Stimulated activated naive CD8-positive, alpha-beta T cell treated with anti-CD3 and anti-CD28 coated beads, Interleukin-15, Interleukin-2, amounts not matched to agents 100 ng/mL and 50 ng/mL, for 24 hours (primary cell): ENCODE measurements around the gene NCK2.
A peak's percentile ranks its signal among the peaks of the same experiment; 100 is the strongest.
"Not testable (repeated sequence)": the region's sequence is repeated elsewhere in the genome, so short reads cannot be mapped to it uniquely, and the experiment has no call there.

Source experiments
- H3K27ac Mint-ChIP-seq: one replicate; pipeline ENCODE4 v1.8.0; 2021; ENCODE audit warnings: mild to moderate bottlenecking, mixed read lengths
- H3K27me3 Mint-ChIP-seq: one replicate; pipeline ENCODE4 v1.8.0; 2021; ENCODE audit warnings: mixed read lengths
- H3K36me3 Mint-ChIP-seq: one replicate; pipeline ENCODE4 v1.8.0; 2021; ENCODE audit warnings: low read depth, mixed read lengths
- H3K4me1 Mint-ChIP-seq: one replicate; pipeline ENCODE4 v1.8.0; 2021; ENCODE audit warnings: low read depth, mixed read lengths
- H3K4me3 Mint-ChIP-seq: one replicate; pipeline ENCODE4 v1.8.0; 2021; ENCODE audit warnings: mild to moderate bottlenecking, mixed read lengths
- H3K9me3 Mint-ChIP-seq: one replicate; pipeline ENCODE4 v1.8.0; 2021; ENCODE audit warnings: mixed read lengths

NCK2 gene

DNA sequence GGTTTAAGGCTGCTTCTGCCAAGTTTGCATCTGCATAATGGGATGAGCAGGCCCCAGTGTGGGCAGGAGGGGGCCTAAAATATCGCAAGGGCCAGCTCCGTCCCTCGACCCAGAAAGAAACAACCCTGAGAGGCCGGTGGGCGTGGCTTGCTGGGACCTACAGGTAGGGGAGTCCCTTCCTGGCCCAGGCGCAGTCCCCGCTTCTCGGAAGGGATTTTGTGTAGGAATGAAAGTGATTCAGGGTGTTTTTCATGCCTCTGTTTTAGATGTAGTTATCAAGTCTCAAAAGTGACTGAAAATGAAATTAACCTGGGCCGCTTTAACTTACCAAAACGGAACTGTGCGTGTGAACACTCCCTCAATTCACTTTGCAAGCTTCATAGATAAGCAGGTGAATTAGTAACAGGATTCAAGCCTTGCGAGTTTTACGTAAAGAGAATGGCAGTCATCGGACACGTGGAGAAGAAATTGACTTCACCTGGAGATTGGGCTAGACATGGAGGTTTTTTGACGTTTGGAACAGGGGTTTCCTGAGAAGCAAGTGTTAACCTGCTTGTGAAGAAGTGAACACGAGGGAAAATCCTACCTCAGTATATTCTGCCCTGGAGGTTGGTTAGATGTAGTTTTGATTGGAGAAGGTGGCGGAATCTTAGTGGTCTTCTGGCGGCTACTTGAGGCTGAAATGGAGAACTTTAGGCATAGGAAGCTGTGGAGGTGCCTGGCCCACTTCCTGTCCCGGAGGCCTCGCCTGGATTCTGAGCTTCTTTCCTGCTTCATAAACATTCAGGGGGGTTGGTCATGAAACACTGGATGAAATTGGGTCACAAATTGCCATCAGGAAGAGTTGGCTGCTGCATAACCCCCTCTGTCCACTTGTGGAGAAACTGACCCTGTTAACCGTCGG lies 1.7 kb downstream of the NCK2 start:
- Mint-ChIP-seq H3K36me3 (peaks cover 54% of the 10 kb centered on the region), H3K27me3 (no peaks in the 10 kb centered on the region), H3K27ac (peak overlapping the region; percentile 98), H3K9me3 (peaks cover 5% of the 10 kb centered on the region), H3K4me1 (peaks cover 84% of the 10 kb centered on the region), H3K4me3 (peak overlapping the region; percentile 97)

DNA sequence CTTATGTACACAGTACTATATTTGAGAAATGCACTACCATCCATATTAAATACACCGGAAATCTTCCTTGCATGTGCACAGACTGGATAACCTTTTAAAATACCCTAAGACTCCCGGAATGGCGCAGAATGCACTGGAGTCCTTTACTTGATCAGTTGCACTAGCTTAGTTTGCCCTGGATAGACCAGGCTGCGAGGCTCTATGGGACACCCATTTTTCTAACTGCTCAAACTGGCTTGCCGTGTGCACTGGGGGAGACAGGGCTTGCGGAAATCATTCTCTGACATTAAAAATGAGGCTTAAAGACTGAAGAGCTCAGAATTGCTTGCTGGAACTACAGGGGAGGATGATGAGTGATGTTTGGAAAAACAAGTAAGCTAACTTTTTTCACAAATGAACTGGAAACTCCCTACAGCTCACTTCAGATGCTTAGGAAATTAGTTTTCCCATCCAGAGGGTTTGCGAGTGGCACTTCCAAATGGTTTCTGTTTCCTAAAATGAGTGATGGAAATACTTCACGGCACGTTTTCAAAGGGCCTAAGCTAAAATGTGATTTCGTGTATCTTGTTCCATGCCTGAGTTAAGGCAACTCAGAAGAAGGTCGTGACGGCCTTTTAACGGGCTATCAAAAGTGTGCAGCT lies 2.7 kb downstream of the NCK2 start:
- no peaks in the 10 kb centered on the region for H3K27me3 Mint-ChIP-seq
- H3K27ac Mint-ChIP-seq = peak overlapping the region; percentile 98
- H3K4me3 Mint-ChIP-seq = peak overlapping the region; percentile 97
- peaks cover 84% of the 10 kb centered on the region for H3K4me1 Mint-ChIP-seq
- H3K9me3 Mint-ChIP-seq = peaks cover under 1% of the 10 kb centered on the region
- H3K36me3 Mint-ChIP-seq = peaks cover 59% of the 10 kb centered on the region

DNA sequence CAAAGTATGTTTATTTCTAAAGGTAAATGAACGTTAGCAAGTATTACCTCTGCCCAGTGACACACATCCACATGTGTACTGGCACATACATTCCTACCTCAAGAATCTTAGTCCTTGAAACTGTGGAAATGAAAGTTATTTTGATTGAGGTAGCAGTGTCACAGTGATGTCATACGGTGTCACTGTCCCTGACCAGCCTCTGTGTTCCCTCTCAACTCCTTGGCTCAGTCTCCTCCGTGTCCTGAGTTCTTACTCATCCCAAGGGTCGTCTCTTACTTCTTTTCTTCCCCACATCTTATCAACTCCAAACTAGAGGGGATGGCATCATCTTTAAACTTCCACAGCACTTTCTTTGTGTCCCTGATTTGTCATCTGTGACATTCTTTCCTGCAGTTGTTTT lies 3.3 kb downstream of the NCK2 start:
- peak overlapping the region; percentile 98 for H3K27ac Mint-ChIP-seq
- no peaks in the 10 kb centered on the region for H3K27me3 Mint-ChIP-seq
- peak overlapping the region; percentile 97 for H3K4me3 Mint-ChIP-seq
- H3K9me3 Mint-ChIP-seq = no peaks in the 10 kb centered on the region
- peaks cover 65% of the 10 kb centered on the region for H3K36me3 Mint-ChIP-seq
- peaks cover 84% of the 10 kb centered on the region for H3K4me1 Mint-ChIP-seq

DNA sequence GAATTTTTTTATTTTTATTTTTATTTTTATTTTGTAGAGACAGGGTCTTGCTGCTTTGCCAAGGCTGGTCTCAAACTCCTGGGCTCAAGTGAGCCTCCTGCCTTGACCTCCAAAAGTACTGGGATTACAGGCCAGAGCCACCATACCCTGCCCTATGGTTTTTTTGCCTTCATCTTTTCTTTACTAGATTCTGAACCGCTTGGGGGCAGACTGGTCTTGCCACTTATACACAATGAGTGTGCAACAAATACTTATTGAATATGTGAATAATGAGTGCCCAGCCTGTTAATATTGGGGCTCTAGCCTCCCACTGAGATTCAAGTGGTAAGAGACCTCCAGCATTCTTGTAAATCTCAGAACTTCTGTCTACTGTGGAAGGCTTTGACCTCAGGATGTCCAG lies 3.9 kb downstream of the NCK2 start:
- no peaks in the 10 kb centered on the region for H3K27me3 Mint-ChIP-seq
- H3K4me1 Mint-ChIP-seq = peaks cover 84% of the 10 kb centered on the region
- H3K27ac Mint-ChIP-seq = peak overlapping the region; percentile 98
- H3K36me3 Mint-ChIP-seq = peaks cover 68% of the 10 kb centered on the region
- peak overlapping the region; percentile 76 for H3K4me3 Mint-ChIP-seq
- H3K9me3 Mint-ChIP-seq = no peaks in the 10 kb centered on the region

DNA sequence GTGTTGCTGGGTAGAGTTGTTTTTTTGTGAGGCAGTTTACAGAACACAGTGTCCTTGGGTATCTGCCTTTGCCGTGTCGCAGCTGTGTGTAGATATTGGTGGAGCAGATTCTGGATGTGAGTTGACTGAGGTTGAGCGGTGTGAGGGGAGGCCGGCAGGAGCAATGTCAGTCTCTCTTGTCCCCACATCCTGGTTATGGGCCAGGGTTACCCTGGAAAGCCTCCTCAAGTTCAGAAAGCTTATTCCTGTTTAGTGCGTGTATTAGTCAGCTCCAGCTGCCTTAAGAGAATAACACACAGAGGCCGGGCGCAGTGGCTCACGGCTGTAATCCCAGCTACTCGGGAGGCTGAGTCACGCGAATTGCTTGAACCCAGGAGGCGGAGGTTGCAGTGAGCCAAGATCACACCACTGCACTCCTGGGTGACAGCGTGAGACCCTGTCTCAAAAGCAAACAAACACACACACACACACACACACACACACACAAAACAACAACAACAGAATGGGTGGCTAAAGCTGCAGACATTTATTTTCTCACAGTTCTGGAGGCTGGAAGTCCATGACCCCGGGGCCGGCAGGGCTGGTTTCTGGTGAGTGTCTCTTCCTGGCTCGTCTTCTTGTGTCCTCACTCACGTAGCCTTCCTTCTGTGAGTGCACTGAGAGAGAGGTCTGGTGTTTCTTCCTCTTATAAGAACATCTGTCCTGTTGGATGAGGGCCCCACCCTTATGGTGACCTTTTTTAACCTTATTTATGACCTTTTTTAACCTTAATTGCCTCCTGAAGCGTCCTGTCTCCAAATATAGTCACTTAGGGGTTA lies 5.1 kb downstream of the NCK2 start:
- H3K4me1 Mint-ChIP-seq = peaks cover 89% of the 10 kb centered on the region
- H3K9me3 Mint-ChIP-seq = no peaks in the 10 kb centered on the region
- H3K27me3 Mint-ChIP-seq = no peaks in the 10 kb centered on the region
- peak overlapping the region; percentile 76 for H3K4me3 Mint-ChIP-seq
- H3K36me3 Mint-ChIP-seq = peaks cover 78% of the 10 kb centered on the region
- H3K27ac Mint-ChIP-seq = peak overlapping the region; percentile 88

DNA sequence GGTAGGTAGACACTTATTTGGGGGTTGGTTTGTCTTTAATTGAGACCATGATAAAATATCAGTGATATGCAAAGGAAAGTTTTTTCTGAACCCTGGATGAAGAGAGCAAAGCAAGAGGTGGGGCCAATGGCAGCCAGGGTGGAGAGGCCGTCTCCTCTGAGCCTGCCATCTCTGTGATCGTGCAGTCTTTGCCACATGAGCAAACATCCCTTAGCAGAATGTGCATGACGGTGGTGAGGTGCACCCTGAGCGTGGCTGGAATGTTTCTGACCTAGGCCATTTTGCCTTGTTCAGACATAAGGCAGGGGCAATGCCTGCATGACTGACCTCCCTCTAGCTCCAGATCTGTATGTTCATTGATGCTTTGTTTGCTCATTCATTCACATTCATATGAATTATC lies 6.0 kb downstream of the NCK2 start:
- H3K27ac Mint-ChIP-seq = peak overlapping the region; percentile 88
- no peaks in the 10 kb centered on the region for H3K9me3 Mint-ChIP-seq
- H3K4me3 Mint-ChIP-seq = peak overlapping the region; percentile 76
- peaks cover 85% of the 10 kb centered on the region for H3K36me3 Mint-ChIP-seq
- no peaks in the 10 kb centered on the region for H3K27me3 Mint-ChIP-seq
- H3K4me1 Mint-ChIP-seq = peaks cover 98% of the 10 kb centered on the region

DNA sequence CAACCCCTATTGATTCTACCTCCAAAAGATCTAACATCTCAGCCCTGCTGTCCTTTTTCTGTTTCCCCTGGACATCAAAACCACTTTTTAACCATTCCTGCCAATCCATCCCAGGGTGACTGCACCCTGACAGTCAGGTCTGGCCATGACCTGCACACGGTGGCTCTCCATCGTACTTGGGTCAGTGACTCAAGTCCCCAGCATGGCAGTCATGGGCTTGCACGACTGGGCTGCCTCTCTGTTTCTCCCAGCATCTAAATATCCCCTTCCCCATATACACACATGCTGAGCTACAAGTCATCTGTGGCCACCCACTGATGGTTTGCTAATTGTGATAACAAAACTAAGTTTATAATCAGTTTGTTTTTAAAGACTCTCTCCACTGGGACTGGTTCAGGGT lies 6.6 kb downstream of the NCK2 start:
- Mint-ChIP-seq H3K4me1 (peaks cover 100% of the 10 kb centered on the region), H3K4me3 (peak overlapping the region; percentile 76), H3K27ac (peak overlapping the region; percentile 88), H3K36me3 (peaks cover 86% of the 10 kb centered on the region), H3K9me3 (no peaks in the 10 kb centered on the region), H3K27me3 (no peaks in the 10 kb centered on the region)

DNA sequence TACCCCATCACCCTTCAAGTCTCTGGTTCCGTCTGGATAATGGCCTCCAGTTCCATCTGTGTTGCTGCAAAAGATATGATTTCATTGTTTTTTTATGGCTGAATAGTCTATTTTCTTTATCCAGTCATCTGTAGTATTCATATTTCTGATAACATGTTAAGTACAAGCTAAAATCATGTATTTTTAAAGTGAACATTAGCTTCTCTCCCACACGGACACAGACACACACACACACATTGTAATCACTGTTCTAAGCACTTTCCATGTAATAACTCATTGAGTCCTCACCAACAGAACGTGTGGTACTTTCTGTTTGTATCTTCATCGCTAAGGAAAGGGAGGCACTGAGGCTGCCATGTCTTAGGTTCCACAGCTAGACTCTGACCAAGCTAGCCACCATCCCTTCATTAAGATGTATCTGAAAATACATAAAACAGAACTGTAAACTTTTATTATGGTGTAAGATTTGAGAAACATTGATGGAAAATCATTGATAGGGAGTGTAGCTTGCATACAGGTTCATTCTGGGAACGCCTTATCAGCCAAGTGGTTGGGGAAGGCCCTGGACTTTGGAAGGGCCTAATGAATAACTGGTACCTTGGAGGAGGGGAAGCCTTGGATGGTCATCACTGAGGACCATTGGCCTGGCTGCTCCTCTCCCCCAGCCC lies 8.1 kb downstream of the NCK2 start:
- Mint-ChIP-seq H3K4me3 (peak overlapping the region; percentile 71), H3K4me1 (peaks cover 100% of the 10 kb centered on the region), H3K27me3 (no peaks in the 10 kb centered on the region), H3K36me3 (peaks cover 78% of the 10 kb centered on the region), H3K27ac (peak overlapping the region; percentile 96), H3K9me3 (no peaks in the 10 kb centered on the region)

DNA sequence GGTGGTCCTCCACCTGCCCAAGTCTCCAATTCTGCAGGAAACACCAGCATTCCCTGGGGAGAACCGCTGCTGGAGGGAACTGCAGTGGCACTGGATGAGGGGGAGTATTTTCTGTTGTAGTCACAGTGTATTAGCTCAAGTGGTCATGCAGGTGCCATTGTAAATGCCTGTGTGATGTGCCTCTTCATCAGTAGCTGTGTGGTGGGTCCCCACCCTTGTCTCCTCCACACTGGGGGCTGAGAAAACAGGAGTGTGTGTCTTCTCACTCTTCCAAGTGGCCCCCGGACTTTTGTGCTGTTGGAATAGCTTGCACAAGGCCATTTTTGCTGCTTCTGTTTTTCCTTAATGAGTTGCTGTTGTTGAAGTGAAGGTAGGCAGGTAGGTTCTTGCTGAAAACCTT lies 8.7 kb downstream of the NCK2 start:
- Mint-ChIP-seq H3K36me3 (peaks cover 73% of the 10 kb centered on the region), H3K27ac (peak overlapping the region; percentile 96), H3K9me3 (no peaks in the 10 kb centered on the region), H3K4me1 (peaks cover 100% of the 10 kb centered on the region), H3K27me3 (no peaks in the 10 kb centered on the region), H3K4me3 (peak overlapping the region; percentile 71)

DNA sequence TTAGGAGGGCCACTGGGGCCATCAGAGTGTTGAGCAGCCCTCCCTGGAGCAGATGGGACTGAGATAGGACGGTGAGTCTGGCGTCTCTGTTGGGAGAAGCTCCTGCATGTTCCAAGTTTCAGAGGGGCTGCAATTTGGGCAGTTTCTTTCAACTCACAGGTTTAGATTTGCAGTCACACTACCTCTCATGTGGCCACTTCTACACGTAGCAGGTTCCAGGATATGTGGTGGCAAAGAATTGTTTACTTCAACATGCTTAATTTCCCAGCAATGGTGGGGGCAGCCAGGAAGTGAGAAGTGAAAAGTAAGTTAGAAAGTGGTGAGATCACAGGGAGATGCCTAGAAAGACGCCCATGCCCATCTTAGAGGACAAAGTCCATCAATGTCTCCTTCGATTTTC lies 9.3 kb downstream of the NCK2 start:
- peak overlapping the region; percentile 96 for H3K27ac Mint-ChIP-seq
- H3K36me3 Mint-ChIP-seq = peaks cover 73% of the 10 kb centered on the region
- peaks cover 100% of the 10 kb centered on the region for H3K4me1 Mint-ChIP-seq
- no peaks in the 10 kb centered on the region for H3K9me3 Mint-ChIP-seq
- H3K4me3 Mint-ChIP-seq = peak overlapping the region; percentile 71
- H3K27me3 Mint-ChIP-seq = no peaks in the 10 kb centered on the region

DNA sequence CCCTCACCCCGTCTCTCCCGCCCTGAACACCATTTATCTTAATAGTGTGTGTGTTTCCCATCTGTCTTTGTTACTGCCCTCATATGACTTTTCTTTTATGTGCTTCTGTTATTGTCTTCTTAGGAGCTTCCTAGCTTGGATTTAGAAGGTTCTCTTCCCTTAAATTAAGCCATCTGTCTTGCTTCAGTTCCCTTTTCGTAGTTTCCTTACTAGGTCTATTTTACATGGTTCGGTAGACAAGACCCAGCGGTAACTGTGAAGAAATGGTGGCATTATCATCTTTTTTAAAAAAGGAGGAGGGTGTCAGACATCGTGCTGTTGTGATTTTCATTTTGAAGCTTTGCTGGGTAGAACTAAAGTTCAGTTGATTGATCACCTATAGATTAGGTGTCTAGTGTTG lies 10.3 kb downstream of the NCK2 start:
- Mint-ChIP-seq H3K36me3 (peaks cover 73% of the 10 kb centered on the region), H3K27ac (peak overlapping the region; percentile 96), H3K4me3 (peak overlapping the region; percentile 71)

DNA sequence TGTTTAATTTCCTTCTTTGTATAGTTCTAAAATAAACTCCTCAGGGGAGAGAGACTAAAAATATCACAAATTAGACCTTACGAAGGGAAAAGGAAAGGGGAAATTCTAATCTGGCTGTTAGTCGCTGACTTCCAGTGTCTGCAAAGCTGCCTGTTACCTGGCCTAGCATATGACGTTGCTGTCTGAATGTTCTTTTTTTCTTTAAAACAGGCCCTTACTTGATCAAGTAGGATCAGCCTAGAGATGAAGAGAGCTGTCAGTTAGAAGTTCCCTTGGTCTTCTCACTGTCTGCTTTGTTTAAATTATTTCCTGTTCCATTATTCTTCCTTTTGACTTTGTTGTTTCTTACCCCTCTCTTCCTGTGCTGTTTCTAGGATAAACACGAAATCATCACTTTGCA lies 11.2 kb downstream of the NCK2 start:
- H3K9me3 Mint-ChIP-seq = no peaks in the 10 kb centered on the region
- no peaks in the 10 kb centered on the region for H3K27me3 Mint-ChIP-seq
- H3K4me1 Mint-ChIP-seq = peaks cover 99% of the 10 kb centered on the region
- H3K27ac Mint-ChIP-seq = peak overlapping the region; percentile 96
- peaks cover 71% of the 10 kb centered on the region for H3K36me3 Mint-ChIP-seq
- H3K4me3 Mint-ChIP-seq = peak overlapping the region; percentile 71

More for the DNA sequence above, 10.3 kb downstream of the NCK2 start:
- Mint-ChIP-seq H3K4me1 (peaks cover 99% of the 10 kb centered on the region), H3K27me3 (no peaks in the 10 kb centered on the region), H3K9me3 (no peaks in the 10 kb centered on the region)

DNA sequence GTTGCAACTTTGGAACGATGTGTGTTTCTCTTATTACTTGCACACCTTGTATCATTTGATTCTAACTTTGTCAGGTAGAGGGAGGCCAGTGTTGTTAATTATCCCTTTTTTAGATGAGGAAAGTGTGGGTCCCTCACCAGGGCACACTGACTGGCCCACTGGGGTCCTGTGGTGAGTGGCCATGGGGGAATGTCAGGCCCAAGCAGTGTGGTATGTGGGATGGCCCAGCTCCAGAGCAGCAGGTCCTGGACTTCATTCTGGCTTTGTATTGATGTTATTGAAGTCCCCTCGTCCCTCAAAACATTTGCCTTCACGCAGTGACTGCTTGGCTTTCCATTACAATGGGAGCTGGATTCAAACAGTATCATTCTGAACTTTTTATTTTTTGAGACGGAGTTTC lies 11.7 kb downstream of the NCK2 start:
- Mint-ChIP-seq H3K9me3 (no peaks in the 10 kb centered on the region), H3K27me3 (no peaks in the 10 kb centered on the region), H3K4me1 (peaks cover 99% of the 10 kb centered on the region), H3K27ac (peak overlapping the region; percentile 96), H3K36me3 (peaks cover 66% of the 10 kb centered on the region), H3K4me3 (peak overlapping the region; percentile 71)

DNA sequence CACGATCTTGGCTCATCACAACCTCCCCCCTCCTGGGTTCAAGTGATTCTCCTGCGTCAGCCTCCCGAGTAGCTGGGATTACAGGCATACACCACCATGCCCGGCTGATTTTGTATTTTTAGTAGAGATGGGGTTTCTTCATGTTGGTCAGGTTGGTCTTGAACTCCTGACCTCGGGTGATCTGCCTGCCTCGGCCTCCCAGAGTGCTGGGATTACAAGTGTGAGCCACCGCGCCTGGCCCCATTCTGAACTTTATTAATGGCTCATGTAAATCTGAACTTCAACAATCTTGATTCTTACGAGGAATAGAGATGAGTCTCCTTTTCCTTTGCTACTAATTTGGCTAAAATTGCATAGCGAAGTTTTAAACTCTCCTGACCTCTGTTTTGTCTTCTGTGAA lies 12.2 kb downstream of the NCK2 start:
- H3K27ac Mint-ChIP-seq = peak overlapping the region; percentile 96
- H3K9me3 Mint-ChIP-seq, H3K27me3 Mint-ChIP-seq: not testable (repeated sequence)
- H3K4me1 Mint-ChIP-seq = peaks cover 99% of the 10 kb centered on the region
- H3K36me3 Mint-ChIP-seq = peaks cover 66% of the 10 kb centered on the region
- peak overlapping the region; percentile 71 for H3K4me3 Mint-ChIP-seq
